Stimulated activated CD4-positive, alpha-beta T cell treated with anti-CD3 and anti-CD28 coated beads, Interleukin-1b, Interleukin-23, amount 100 ng/mL, for 48 hours (primary cell): ENCODE results near the gene ZNF365.

Experiments
- DNase-seq: peaks from one replicate; pipeline ENCODE4 v3.0.0-alpha.2; 2020

ZNF365 gene

GRCh38 chr10:62422068-62422590 is 48.0 kb downstream of the ZNF365 start:
- DNase-seq, result no peak

DNA sequence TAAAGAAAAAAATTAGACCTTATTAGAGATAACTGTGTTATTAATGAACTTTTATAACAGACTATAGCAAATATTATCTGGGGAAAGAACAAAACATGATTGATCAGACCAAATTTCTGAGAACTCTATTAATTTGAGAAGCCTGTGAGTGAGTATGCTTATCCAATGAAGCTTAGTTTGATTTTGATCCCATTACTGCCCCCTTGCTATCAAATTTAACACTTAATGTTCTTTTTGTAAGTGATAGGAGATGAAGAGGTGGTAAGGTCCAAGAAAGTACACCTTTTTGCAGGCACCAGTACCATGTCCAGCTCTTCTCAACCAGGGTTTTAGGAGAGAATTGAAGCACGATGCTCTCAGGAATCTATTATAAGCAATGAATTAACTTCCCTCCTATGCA is 49.9 kb downstream of the ZNF365 start:
- no peak for DNase-seq

- DNase-seq, result peak; percentile 60
Measured at GRCh38 chr10:62426086-62426485, 51.9 kb downstream of the ZNF365 start.

DNA sequence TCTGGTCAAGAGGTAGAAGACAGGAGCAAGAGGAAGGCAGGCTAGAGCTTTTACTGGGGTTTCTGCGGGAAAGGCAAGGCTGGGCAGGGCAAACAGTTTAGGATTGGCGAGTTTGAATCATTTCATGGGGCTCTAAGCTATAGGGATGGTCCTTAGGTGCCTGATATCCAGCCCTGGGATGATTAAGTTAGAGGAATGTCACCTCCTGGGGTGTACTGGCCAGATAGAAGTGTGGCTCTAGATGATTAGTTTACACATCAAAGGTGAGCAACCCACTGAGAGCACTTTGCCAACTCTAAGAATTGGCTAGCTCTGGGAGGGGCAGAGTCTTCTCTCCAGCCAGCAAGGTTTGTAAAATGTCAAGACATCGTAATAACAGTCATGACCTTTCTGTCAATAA is 52.4 kb downstream of the ZNF365 start:
- DNase-seq, result no peak

DNA sequence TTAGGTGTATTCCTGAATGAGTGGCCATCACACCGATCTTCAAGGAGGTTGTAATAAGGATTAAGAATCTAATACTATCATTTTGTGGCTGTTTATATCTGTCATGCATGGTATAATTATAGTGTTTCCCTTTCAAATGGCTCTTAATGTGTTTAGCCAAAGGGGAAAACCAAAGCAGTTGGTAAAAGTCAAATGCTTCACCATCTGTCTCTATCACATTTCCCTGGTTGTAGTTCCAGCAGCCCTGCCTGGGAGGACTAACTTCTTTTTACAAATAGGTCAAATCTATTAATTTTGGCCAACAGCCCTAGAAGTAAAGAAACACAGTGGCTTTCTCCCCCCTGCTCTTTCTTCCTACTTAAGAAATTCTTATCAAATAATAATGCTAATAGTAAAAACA is 56.7 kb downstream of the ZNF365 start:
- no peak for DNase-seq

DNA sequence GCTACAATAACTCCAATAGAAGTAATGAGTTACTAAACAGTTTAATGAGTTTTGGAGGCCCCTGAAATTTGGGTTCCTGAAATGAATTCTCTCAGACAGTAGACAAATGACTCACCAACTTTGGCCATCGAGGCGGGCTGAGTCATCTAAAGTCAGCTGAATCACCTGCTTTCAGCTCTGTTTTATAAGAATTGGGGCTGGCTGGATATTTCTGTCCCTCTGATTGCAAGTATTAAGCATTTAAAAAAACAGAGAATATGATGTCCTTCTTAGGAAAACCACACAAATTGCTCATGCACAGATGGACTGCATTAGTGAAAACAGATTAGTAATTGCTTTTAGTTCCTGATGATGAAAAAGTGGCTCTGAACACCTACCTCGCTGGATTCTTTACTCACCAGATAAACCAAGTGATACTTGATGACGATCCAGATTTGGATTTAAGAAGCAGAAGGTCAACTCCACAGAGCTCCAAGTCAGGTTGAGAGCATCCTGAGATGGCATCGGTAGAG is 59.1 kb downstream of the ZNF365 start:
- DNase-seq, result peak; percentile 78

DNA sequence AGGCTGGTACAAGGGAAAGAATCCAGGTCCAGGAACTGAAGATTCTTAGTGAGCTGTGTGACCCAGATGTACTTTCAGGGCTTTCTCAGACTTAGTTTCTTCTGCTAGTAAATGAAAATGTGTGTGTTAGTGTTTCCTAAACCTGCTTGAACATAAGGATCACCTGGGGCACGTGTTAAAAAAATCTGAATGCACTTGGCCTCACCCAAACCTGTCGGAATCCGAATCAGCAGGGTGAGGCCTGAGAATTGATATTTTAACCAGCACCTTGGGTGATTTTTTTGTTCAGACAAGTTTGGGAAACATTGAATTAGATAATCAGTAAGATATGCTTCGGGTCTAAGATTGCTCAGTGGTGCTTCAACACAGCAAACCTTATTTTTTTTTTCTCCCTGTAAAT is 59.7 kb downstream of the ZNF365 start:
- no peak for DNase-seq

DNA sequence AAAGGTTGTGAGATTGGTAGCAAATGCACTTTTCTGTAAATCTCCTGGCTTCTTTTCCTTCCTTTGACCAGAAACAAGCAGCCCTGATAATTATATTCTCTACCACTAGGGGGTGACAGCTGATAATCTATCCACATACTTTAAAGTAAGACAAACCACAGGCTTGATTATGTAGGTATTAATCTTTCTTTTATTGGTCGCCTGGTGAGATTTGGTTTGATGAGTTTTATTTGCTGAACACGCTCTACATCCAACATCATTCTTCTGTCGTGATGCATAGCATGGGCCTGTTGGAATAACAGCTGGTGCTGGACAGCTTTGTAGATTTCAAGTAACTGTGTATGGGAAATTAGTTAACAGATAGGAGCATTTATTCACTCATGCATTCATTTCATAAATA is 63.5 kb downstream of the ZNF365 start:
- no peak for DNase-seq

GRCh38 chr10:62442006-62442405 is 67.8 kb downstream of the ZNF365 start:
- no peak for DNase-seq

GRCh38 chr10:62442894-62443669 is 68.9 kb downstream of the ZNF365 start:
- no peak for DNase-seq

DNA sequence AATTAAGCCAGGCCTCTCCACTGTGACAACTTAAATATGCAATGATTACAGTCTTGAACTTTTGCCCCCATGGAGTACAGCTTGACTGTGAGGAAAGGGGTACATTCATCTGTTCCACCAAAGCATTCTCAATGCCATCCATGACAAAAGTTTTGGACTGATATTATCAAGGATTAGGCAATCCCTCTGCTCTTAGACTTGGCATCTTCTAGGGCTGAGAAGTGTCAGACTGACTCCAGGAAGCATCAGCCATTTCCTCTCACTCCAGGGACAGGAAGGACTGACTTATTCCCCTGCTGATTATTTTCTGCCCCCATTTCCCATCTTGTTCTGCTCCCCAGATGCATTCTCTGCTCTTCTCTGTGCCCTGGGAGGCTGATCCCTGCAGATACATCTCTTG is 69.7 kb downstream of the ZNF365 start:
- DNase-seq, result no peak

DNA sequence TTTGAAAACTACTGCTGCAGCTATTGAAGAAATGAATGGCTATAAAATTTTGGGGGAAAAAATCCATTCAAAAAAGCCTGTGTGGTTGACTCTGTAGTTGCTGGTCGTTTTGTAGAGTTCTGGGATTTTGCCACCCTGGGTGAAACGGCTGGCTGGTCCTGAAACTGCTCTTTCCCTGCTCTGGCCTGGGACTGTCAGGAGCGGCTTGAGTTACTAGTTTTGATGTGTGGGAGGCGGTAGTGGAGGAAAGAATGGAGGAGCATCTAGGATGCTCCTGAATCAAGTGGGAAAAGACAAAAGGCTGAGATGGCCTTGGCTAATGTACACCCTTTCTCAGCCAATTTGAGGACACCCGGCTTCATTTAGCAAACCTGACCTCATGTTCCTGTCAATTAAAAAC is 72.5 kb downstream of the ZNF365 start:
- no peak for DNase-seq

- DNase-seq, result no peak
Measured at GRCh38 chr10:62450912-62451610, 76.9 kb downstream of the ZNF365 start.

DNA sequence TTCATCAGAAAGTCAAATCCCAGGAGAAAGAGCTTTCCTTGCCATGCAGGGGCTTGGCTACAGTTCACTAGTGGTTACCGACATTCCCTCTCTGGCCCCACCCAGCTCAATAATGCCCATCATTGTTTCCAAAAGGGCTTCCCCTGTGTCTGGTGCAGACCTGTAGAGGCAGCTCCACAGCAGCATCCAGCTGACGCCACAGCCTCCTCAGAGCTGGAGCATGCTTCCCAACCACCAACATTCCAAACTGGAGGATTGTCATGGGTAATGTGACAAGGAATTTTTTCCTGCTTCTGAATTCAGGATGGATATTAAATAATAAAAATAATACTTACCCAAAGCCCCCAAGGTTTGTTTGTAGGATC is 77.4 kb downstream of the ZNF365 start:
- no peak for DNase-seq
